ENCODE measurements around the gene CD3G.

GRCh38 chr11:118312328-118312727 lies 31.8 kb upstream of the CD3G start:
- TF ChIP-seq CTCF (IDR thresholded peaks at IDR 0.05; ENCODE audit: control extremely low read depth in 1 of 3, insufficient read depth in 1 of 3, low read depth in 1 of 3, low read length in 3 of 3) = no peak
- TF ChIP-seq YY1 (IDR thresholded peaks at IDR 0.05; ENCODE audit: low read depth, low read length) = no peak
- no peak for TF ChIP-seq MAX (IDR thresholded peaks at IDR 0.05)
- no peak for TF ChIP-seq POLR2AphosphoS5 (IDR thresholded peaks at IDR 0.05; ENCODE audit: low read depth, low read length)
- no peak for TF ChIP-seq ATF2 (IDR thresholded peaks at IDR 0.05; ENCODE audit: low read length)
- no peak for TF ChIP-seq EZH2 (IDR thresholded peaks at IDR 0.05; ENCODE audit: low read depth, low read length, severe bottlenecking)
